Activated B cell treated with CpG ODN at 0.5 μM for 24 hours (primary cell): ENCODE results near the gene ZBTB40. TPM values are rescaled to one million over a fixed set of nuclear protein-coding genes. Genes with fewer than 3 reads are reported as not detected.

ENCODE experiments used
- ATAC-seq: fragments of 200-7000 bp; cut with Tn5 transposase; one replicate; pipeline ENCODE4 v1.10.0; 2021; ENCODE audit warnings: low read depth, mild to moderate bottlenecking, moderate library complexity
- CTCF ChIA-PET: fragments of 350-600 bp; sonication (Branson Sonifier 250); formaldehyde crosslinking; loops from one replicate; lab custom pipeline; 2021; ENCODE audit warnings: antibody characterized with exemption; lab: Charles Lee
- POLR2A ChIA-PET: fragments of 350-600 bp; sonication (Branson Sonifier 250); formaldehyde crosslinking; loops from one replicate; lab custom pipeline; 2021; ENCODE audit warnings: antibody characterized with exemption; lab: Charles Lee
- DNase-seq: peaks from one replicate; pipeline ENCODE4 v3.0.0; 2022
- H3K27ac Mint-ChIP-seq: one replicate; pipeline ENCODE4 v1.8.0; 2020; ENCODE audit warnings: mixed read lengths
- H3K27me3 Mint-ChIP-seq: one replicate; pipeline ENCODE4 v1.8.0; 2021; ENCODE audit warnings: mixed read lengths
- H3K36me3 Mint-ChIP-seq: one replicate; pipeline ENCODE4 v1.8.0; 2021; ENCODE audit warnings: low read depth, mixed read lengths
- H3K4me1 Mint-ChIP-seq: one replicate; pipeline ENCODE4 v1.8.0; 2021; ENCODE audit warnings: mixed read lengths
- H3K4me3 Mint-ChIP-seq: one replicate; pipeline ENCODE4 v1.8.0; 2020; ENCODE audit warnings: mild to moderate bottlenecking, mixed read lengths
- H3K9me3 Mint-ChIP-seq: one replicate; pipeline ENCODE4 v1.8.0; 2020; ENCODE audit warnings: mixed read lengths
- CTCF ChIP-seq: fragments of 200-600 bp; IDR thresholded peaks from one replicate; pipeline ENCODE4 v1.8.0; 2022; ENCODE audit warnings: antibody characterized with exemption, mild to moderate bottlenecking
- intact Hi-C: fragments of 100-400 bp; cut with micrococcal nuclease; formaldehyde crosslinking; loops from one replicate; pipeline ENCODE4 v1.15.1; 2024
- total RNA-seq: library from RNA; stranded (reverse); gene quantifications from 2 replicates; pipeline ENCODE4 v1.2.3, GENCODE V29; 2022

ZBTB40 gene
- total RNA-seq, 1 donor from 2014 or later, result 36.2 TPM

- ChIA-PET POLR2A (no interaction called here), CTCF (interaction anchor here (0.7 to 1.8 kb wide), 6 partner anchors 225 to 314 kb away, joined by 3 to 14 read pairs (median 5); no protein-coding TSS in a partner anchor)
- no peaks in the 10 kb centered on the region for H3K36me3 Mint-ChIP-seq
- peaks cover 36% of the 10 kb centered on the region for H3K27me3 Mint-ChIP-seq
- DNase-seq (peak; percentile 50), ATAC-seq (peak; percentile 66)
- no peaks in the 10 kb centered on the region for H3K9me3 Mint-ChIP-seq
- peaks cover 5% of the 10 kb centered on the region for H3K4me1 Mint-ChIP-seq
- intact Hi-C loops, result loop anchor here (1.0 to 5.0 kb wide), 3 partner anchors 285 to 910 kb away; partner anchors contain the start of gene ALPL
- no peak overlapping the region for H3K4me3 Mint-ChIP-seq
- H3K27ac Mint-ChIP-seq, result no peak overlapping the region
- no peak for TF ChIP-seq CTCF
Observed at GRCh38 chr1:22416555-22417454, 34.8 kb upstream of the ZBTB40 start.

GRCh38 chr1:22417466-22417865 lies 34.2 kb upstream of the ZBTB40 start:
- intact Hi-C loops, result loop anchor here (5.0 kb wide), 1 partner anchor 910 kb away; the partner anchor contains the start of gene ALPL

GRCh38 chr1:22418312-22418711 lies 33.3 kb upstream of the ZBTB40 start:
- Mint-ChIP-seq H3K4me1 (peaks cover 5% of the 10 kb centered on the region), H3K27me3 (peaks cover 41% of the 10 kb centered on the region), H3K9me3 (no peaks in the 10 kb centered on the region), H3K27ac (no peak overlapping the region), H3K4me3 (no peak overlapping the region), H3K36me3 (no peaks in the 10 kb centered on the region)
- no peak for DNase-seq
- POLR2A ChIA-PET, result no interaction called here
- CTCF ChIA-PET, result no interaction called here
- no peak for TF ChIP-seq CTCF
- no peak for ATAC-seq
- intact Hi-C loops, result loop anchor here (5.0 kb wide), 1 partner anchor 911 kb away; the partner anchor contains the start of gene ALPL

More at GRCh38 chr1:22417466-22417865, 34.2 kb upstream of the ZBTB40 start:
- H3K4me1 Mint-ChIP-seq, result peaks cover 5% of the 10 kb centered on the region
- ATAC-seq (no peak), DNase-seq (no peak)
- no peaks in the 10 kb centered on the region for H3K36me3 Mint-ChIP-seq
- CTCF ChIA-PET, result interaction anchor here (1.8 kb wide), 1 partner anchor 285 kb away, joined by 14 read pairs; no protein-coding TSS in a partner anchor
- no peak overlapping the region for H3K27ac Mint-ChIP-seq
- H3K4me3 Mint-ChIP-seq, result no peak overlapping the region
- peaks cover 41% of the 10 kb centered on the region for H3K27me3 Mint-ChIP-seq
- H3K9me3 Mint-ChIP-seq, result no peaks in the 10 kb centered on the region
- no peak for TF ChIP-seq CTCF
- POLR2A ChIA-PET, result no interaction called here

- ATAC-seq (no peak), DNase-seq (no peak)
- peaks cover 41% of the 10 kb centered on the region for H3K27me3 Mint-ChIP-seq
- intact Hi-C loops, result loop anchor here (5.0 kb wide), 1 partner anchor 912 kb away; the partner anchor contains the start of gene ALPL
- no peaks in the 10 kb centered on the region for H3K36me3 Mint-ChIP-seq
- no peak overlapping the region for H3K27ac Mint-ChIP-seq
- POLR2A ChIA-PET, result no interaction called here
- CTCF ChIA-PET, result no interaction called here
- H3K9me3 Mint-ChIP-seq, result no peaks in the 10 kb centered on the region
- no peak for TF ChIP-seq CTCF
- no peak overlapping the region for H3K4me3 Mint-ChIP-seq
- peaks cover 5% of the 10 kb centered on the region for H3K4me1 Mint-ChIP-seq
Observed at GRCh38 chr1:22418933-22419382, 32.7 kb upstream of the ZBTB40 start.
